Neural progenitor cell (in vitro differentiated cells): ENCODE data around the gene TMEM150C. TPM values are rescaled to one million over a fixed set of nuclear protein-coding genes. Genes with fewer than 3 reads are reported as not detected.

Experiments
- DNase-seq: peaks from one replicate; pipeline ENCODE4 v3.0.0-alpha.2; 2016; ENCODE audit warnings: low spot score
- H2AFZ ChIP-seq: fragments of 200-600 bp; sonication (generic); replicated peaks from 2 replicates; pipeline ENCODE4 v1.6.1; 2016; ENCODE audit warnings: antibody characterized with exemption
- H3F3A ChIP-seq: fragments of 200-600 bp; sonication (generic); 2 replicates; pipeline ENCODE4 v1.6.1; 2016; ENCODE audit warnings: antibody characterized with exemption, low read depth
- H3K27ac ChIP-seq: fragments of 200-600 bp; sonication (generic); 2 replicates; pipeline ENCODE4 v1.5.1; 2016; ENCODE audit warnings: mild to moderate bottlenecking
- H3K27me3 ChIP-seq: fragments of 200-600 bp; sonication (generic); 2 replicates; pipeline ENCODE4 v1.6.1; 2016; ENCODE audit warnings: mild to moderate bottlenecking, moderate library complexity
- H3K36me3 ChIP-seq: fragments of 200-600 bp; sonication (generic); 2 replicates; pipeline ENCODE4 v1.5.1; 2016
- H3K4me1 ChIP-seq: fragments of 200-600 bp; sonication (generic); 2 replicates; pipeline ENCODE4 v1.6.1; 2016; ENCODE audit warnings: mixed run types
- H3K4me2 ChIP-seq: fragments of 200-600 bp; sonication (generic); 2 replicates; pipeline ENCODE4 v1.6.1; 2016
- H3K4me3 ChIP-seq: fragments of 200-600 bp; sonication (generic); 2 replicates; pipeline ENCODE4 v1.5.1; 2016
- H3K79me2 ChIP-seq: fragments of 200-600 bp; sonication (generic); 2 replicates; pipeline ENCODE4 v1.6.1; 2016; ENCODE audit warnings: low read depth
- H3K9ac ChIP-seq: fragments of 200-600 bp; sonication (generic); 2 replicates; pipeline ENCODE4 v1.6.1; 2016
- H3K9me3 ChIP-seq: fragments of 200-600 bp; sonication (generic); 2 replicates; pipeline ENCODE4 v1.5.1; 2016; ENCODE audit warnings: low read depth
- H4K20me1 ChIP-seq: fragments of 200-600 bp; sonication (generic); 2 replicates; pipeline ENCODE4 v1.6.1; 2016; ENCODE audit warnings: low read depth
- H3K27ac Mint-ChIP-seq: 3 replicates; pipeline ENCODE4 v1.8.0; 2021; ENCODE audit warnings: mixed read lengths
- H3K27me3 Mint-ChIP-seq: 2 replicates; pipeline ENCODE4 v1.8.0; 2022; ENCODE audit warnings: low read depth, mild to moderate bottlenecking, inconsistent platforms, moderate library complexity, mixed read lengths; ENCODE audit not compliant: insufficient read depth
- H3K36me3 Mint-ChIP-seq: 3 replicates; pipeline ENCODE4 v1.8.0; 2021; ENCODE audit warnings: mixed read lengths
- H3K4me1 Mint-ChIP-seq: 3 replicates; pipeline ENCODE4 v1.8.0; 2021; ENCODE audit warnings: mixed read lengths
- H3K4me3 Mint-ChIP-seq: 3 replicates; pipeline ENCODE4 v1.8.0; 2021; ENCODE audit warnings: mild to moderate bottlenecking, moderate library complexity, mixed read lengths
- H3K9me3 Mint-ChIP-seq: 3 replicates; pipeline ENCODE4 v1.8.0; 2020; ENCODE audit warnings: mixed read lengths
- CTCF ChIP-seq: fragments of 200-600 bp; sonication (generic); IDR thresholded peaks from 2 replicates; pipeline ENCODE4 v1.5.1; 2017; ENCODE audit warnings: antibody characterized with exemption, mild to moderate bottlenecking
- EZH2 ChIP-seq: fragments of 200-600 bp; sonication (generic); IDR thresholded peaks from 2 replicates; pipeline ENCODE4 v1.6.1; 2017; ENCODE audit warnings: antibody characterized with exemption, mild to moderate bottlenecking, moderate library complexity
- EZH2phosphoT487 ChIP-seq: fragments of 200-600 bp; sonication (generic); IDR thresholded peaks from 2 replicates; pipeline ENCODE4 v1.6.1; 2017; ENCODE audit warnings: antibody characterized with exemption
- total RNA-seq: library from RNA; depleted of rRNA; stranded (reverse); fragments of >200 nt; gene quantifications from 2 replicates; pipeline ENCODE4 v1.2.3, GENCODE V29; 2015; ENCODE audit warnings: low replicate concordance

Gene TMEM150C
- total RNA-seq, 1 donor from 2014 or later = 3.8 TPM

- Histone ChIP-seq H2AFZ (no peak overlapping the region), H3K9me3 (no peaks in the 10 kb centered on the region), H3F3A (peaks cover 26% of the 10 kb centered on the region), H3K4me3 (no peak overlapping the region), H3K27ac (no peak overlapping the region), H3K27me3 (no peaks in the 10 kb centered on the region), H3K4me1 (no peaks in the 10 kb centered on the region), H3K36me3 (peaks cover 16% of the 10 kb centered on the region), H3K79me2 (peaks cover 13% of the 10 kb centered on the region), H3K9ac (no peak overlapping the region), H3K4me2 (no peak overlapping the region), H4K20me1 (peaks cover 5% of the 10 kb centered on the region)
- no peaks in the 10 kb centered on the region for H3K9me3 Mint-ChIP-seq
- TF ChIP-seq EZH2 (no peak), CTCF (no peak), EZH2phosphoT487 (no peak)
- H3K27me3 Mint-ChIP-seq = no peaks in the 10 kb centered on the region
- peaks cover 12% of the 10 kb centered on the region for H3K36me3 Mint-ChIP-seq
- DNase-seq = no peak
- H3K27ac Mint-ChIP-seq = no peak overlapping the region
- H3K4me1 Mint-ChIP-seq = peaks cover 4% of the 10 kb centered on the region
- no peak overlapping the region for H3K4me3 Mint-ChIP-seq
Measured at GRCh38 chr4:82458729-82459128, 103.1 kb downstream of the TMEM150C start.

DNA sequence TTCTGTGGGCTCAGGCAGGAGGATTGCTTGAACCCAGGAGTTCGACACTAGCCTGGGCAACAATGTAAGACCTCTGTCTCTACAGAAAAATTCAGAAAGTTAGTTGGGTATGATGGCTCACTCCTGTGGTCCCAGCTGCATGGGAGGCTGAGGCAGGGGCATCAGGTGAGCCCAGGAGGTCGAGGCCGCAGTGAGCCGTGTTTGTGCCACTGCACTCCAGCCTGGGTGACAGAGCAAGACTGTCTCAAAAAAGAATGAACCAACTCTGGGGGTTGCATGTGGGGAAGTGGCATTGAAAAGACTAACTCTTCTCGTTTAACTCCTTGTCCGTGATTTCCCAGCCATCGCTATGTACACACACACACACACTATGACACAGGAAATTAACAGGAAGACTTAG is 104.5 kb downstream of the TMEM150C start:
- Histone ChIP-seq H3K27me3 (no peaks in the 10 kb centered on the region), H3K4me3 (no peak overlapping the region), H3K79me2 (peaks cover 20% of the 10 kb centered on the region), H3K4me1 (no peaks in the 10 kb centered on the region), H2AFZ (no peak overlapping the region), H3K9me3 (no peaks in the 10 kb centered on the region), H3F3A (peaks cover 25% of the 10 kb centered on the region), H3K9ac (no peak overlapping the region), H3K4me2 (no peak overlapping the region), H4K20me1 (peaks cover 5% of the 10 kb centered on the region), H3K27ac (no peak overlapping the region), H3K36me3 (peaks cover 16% of the 10 kb centered on the region)
- H3K27me3 Mint-ChIP-seq = no peaks in the 10 kb centered on the region
- peaks cover 13% of the 10 kb centered on the region for H3K36me3 Mint-ChIP-seq
- peaks cover 4% of the 10 kb centered on the region for H3K4me1 Mint-ChIP-seq
- H3K27ac Mint-ChIP-seq = no peak overlapping the region
- DNase-seq = no peak
- no peaks in the 10 kb centered on the region for H3K9me3 Mint-ChIP-seq
- no peak for TF ChIP-seq CTCF
- no peak for TF ChIP-seq EZH2
- no peak for TF ChIP-seq EZH2phosphoT487
- no peak overlapping the region for H3K4me3 Mint-ChIP-seq

- H3K36me3 ChIP-seq = peaks cover 16% of the 10 kb centered on the region
- H3K27ac ChIP-seq = no peak overlapping the region
- no peaks in the 10 kb centered on the region for H3F3A ChIP-seq
- H3K4me1 ChIP-seq = no peaks in the 10 kb centered on the region
- TF ChIP-seq CTCF (no peak), EZH2 (no peak), EZH2phosphoT487 (no peak)
- no peaks in the 10 kb centered on the region for H4K20me1 ChIP-seq
- no peak overlapping the region for H2AFZ ChIP-seq
- Mint-ChIP-seq H3K36me3 (peaks cover 42% of the 10 kb centered on the region), H3K4me1 (peaks cover 4% of the 10 kb centered on the region), H3K27me3 (peaks cover 2% of the 10 kb centered on the region), H3K4me3 (no peak overlapping the region), H3K9me3 (no peaks in the 10 kb centered on the region), H3K27ac (no peak overlapping the region)
- H3K9ac ChIP-seq = no peak overlapping the region
- H3K79me2 ChIP-seq = peaks cover 57% of the 10 kb centered on the region
- H3K4me2 ChIP-seq = no peak overlapping the region
- no peak for DNase-seq
- no peaks in the 10 kb centered on the region for H3K9me3 ChIP-seq
- no peaks in the 10 kb centered on the region for H3K27me3 ChIP-seq
- no peak overlapping the region for H3K4me3 ChIP-seq
Measured at GRCh38 chr4:82452026-82452425, 109.8 kb downstream of the TMEM150C start.
